Mesenchymal stem cell (in vitro differentiated cells and primary cell): Measurements from ENCODE around the gene TMEM117.

ENCODE experiments used
- DNase-seq: peaks from one replicate; pipeline ENCODE4 v3.0.0-alpha.2; 2013
- H2AFZ ChIP-seq: one replicate; pipeline ENCODE4 v1.6.1; 2013; ENCODE audit warnings: low read depth, mild to moderate bottlenecking, control low read depth, inconsistent platforms, low read length, moderate library complexity
- H2AK5ac ChIP-seq: 2 replicates; pipeline ENCODE4 v1.6.1; 2013; ENCODE audit warnings: low read length, moderate library complexity, mild to moderate bottlenecking, inconsistent platforms; ENCODE audit not compliant: severe bottlenecking
- H2BK120ac ChIP-seq: one replicate; pipeline ENCODE4 v1.6.1; 2013; ENCODE audit warnings: low read depth, mild to moderate bottlenecking, inconsistent platforms, low read length, moderate library complexity
- H2BK12ac ChIP-seq, 2 experiments: one replicate each; pipeline ENCODE4 v1.6.1; 2013; ENCODE audit warnings: inconsistent platforms in 2 of 2, low read length in 2 of 2, mild to moderate bottlenecking in 2 of 2, moderate library complexity in 2 of 2, control low read depth in 1 of 2
- H2BK15ac ChIP-seq: one replicate; pipeline ENCODE4 v1.6.1; 2013; ENCODE audit warnings: mild to moderate bottlenecking, low read depth, inconsistent platforms; ENCODE audit not compliant: poor library complexity, severe bottlenecking
- H2BK5ac ChIP-seq: 2 replicates; pipeline ENCODE4 v1.6.1; 2013; ENCODE audit warnings: low read depth, mild to moderate bottlenecking, low read length, control low read depth, inconsistent platforms; ENCODE audit not compliant: poor library complexity, severe bottlenecking
- H3K14ac ChIP-seq, 2 experiments: one replicate each; pipeline ENCODE4 v1.6.1; 2013; ENCODE audit warnings: inconsistent platforms in 2 of 2, low read length in 2 of 2, control low read depth in 1 of 2, mild to moderate bottlenecking in 1 of 2, moderate library complexity in 1 of 2
- H3K18ac ChIP-seq, 2 experiments: one replicate each; pipeline ENCODE4 v1.6.1; 2013; ENCODE audit warnings: inconsistent platforms in 2 of 2, low read length in 2 of 2, control low read depth in 1 of 2, low read depth in 1 of 2, mild to moderate bottlenecking in 1 of 2
- H3K23ac ChIP-seq, 2 experiments: one replicate each; pipeline ENCODE4 v1.6.1; 2013; ENCODE audit warnings: inconsistent platforms in 2 of 2, low read length in 2 of 2, mild to moderate bottlenecking in 2 of 2, moderate library complexity in 2 of 2, control low read depth in 1 of 2
- H3K27ac ChIP-seq: 2 replicates; pipeline ENCODE4 v1.5.1; 2013; ENCODE audit warnings: mild to moderate bottlenecking, moderate library complexity, low read length, control low read depth, inconsistent platforms; ENCODE audit not compliant: poor library complexity, severe bottlenecking
- H3K27me3 ChIP-seq, 2 experiments: 2 replicates each; pipeline versions ENCODE4 v1.6.1 to v1.7.0; 2013; ENCODE audit warnings: low read length in 2 of 2, mild to moderate bottlenecking in 2 of 2, moderate library complexity in 2 of 2, control low read depth in 1 of 2, inconsistent platforms in 1 of 2; ENCODE audit not compliant: control insufficient read depth in 1 of 2, insufficient read depth in 1 of 2
- H3K36me3 ChIP-seq, 2 experiments: 2 replicates each; pipeline versions ENCODE4 v1.6.1 to v1.7.0; 2013; ENCODE audit warnings: low read length in 2 of 2, control low read depth in 1 of 2, inconsistent platforms in 1 of 2, low read depth in 1 of 2, mild to moderate bottlenecking in 1 of 2; ENCODE audit not compliant: insufficient read depth in 2 of 2, control insufficient read depth in 1 of 2
- H3K4ac ChIP-seq, 2 experiments: one replicate each; pipeline ENCODE4 v1.6.1; 2013; ENCODE audit warnings: inconsistent platforms in 2 of 2, low read length in 2 of 2, mild to moderate bottlenecking in 2 of 2, moderate library complexity in 2 of 2, control low read depth in 1 of 2, low read depth in 1 of 2
- H3K4me1 ChIP-seq: 2 replicates; pipeline ENCODE4 v1.6.1; 2013; ENCODE audit warnings: low read depth, low read length, control low read depth; ENCODE audit not compliant: control insufficient read depth, insufficient read depth
- H3K4me2 ChIP-seq: 2 replicates; pipeline ENCODE4 v1.6.1; 2013; ENCODE audit warnings: low read length, mild to moderate bottlenecking, inconsistent platforms; ENCODE audit not compliant: poor library complexity, severe bottlenecking
- H3K4me3 ChIP-seq, 2 experiments: 2 replicates each; pipeline versions ENCODE4 v1.5.1 to v1.7.0; 2013; ENCODE audit warnings: low read length in 2 of 2, mild to moderate bottlenecking in 2 of 2, control low read depth in 1 of 2, low read depth in 1 of 2; ENCODE audit not compliant: insufficient read depth in 1 of 2
- H3K79me1 ChIP-seq: replicated peaks from 2 replicates; pipeline ENCODE4 v1.6.1; 2013; ENCODE audit warnings: mild to moderate bottlenecking, control low read depth, low read length, inconsistent platforms; ENCODE audit not compliant: poor library complexity, severe bottlenecking
- H3K9ac ChIP-seq: 2 replicates; pipeline ENCODE4 v1.7.0; 2013; ENCODE audit warnings: mild to moderate bottlenecking, low read length, moderate library complexity
- H3K9me3 ChIP-seq: 2 replicates; pipeline ENCODE4 v1.7.0; 2013; ENCODE audit warnings: mild to moderate bottlenecking, low read length; ENCODE audit not compliant: control insufficient read depth
- H4K8ac ChIP-seq: one replicate; pipeline ENCODE4 v1.6.1; 2013; ENCODE audit warnings: inconsistent platforms, mild to moderate bottlenecking, low read length, moderate library complexity
- H4K91ac ChIP-seq: one replicate; pipeline ENCODE4 v1.6.1; 2013; ENCODE audit warnings: mild to moderate bottlenecking, low read length, inconsistent platforms
- WGBS: methylation state at CpG from one replicate; pipeline ENCODE4 v1.1.7; 2013; ENCODE audit warnings: mixed read lengths; 5-methylcytosine and 5-hydroxymethylcytosine counted together

TMEM117 gene

DNA sequence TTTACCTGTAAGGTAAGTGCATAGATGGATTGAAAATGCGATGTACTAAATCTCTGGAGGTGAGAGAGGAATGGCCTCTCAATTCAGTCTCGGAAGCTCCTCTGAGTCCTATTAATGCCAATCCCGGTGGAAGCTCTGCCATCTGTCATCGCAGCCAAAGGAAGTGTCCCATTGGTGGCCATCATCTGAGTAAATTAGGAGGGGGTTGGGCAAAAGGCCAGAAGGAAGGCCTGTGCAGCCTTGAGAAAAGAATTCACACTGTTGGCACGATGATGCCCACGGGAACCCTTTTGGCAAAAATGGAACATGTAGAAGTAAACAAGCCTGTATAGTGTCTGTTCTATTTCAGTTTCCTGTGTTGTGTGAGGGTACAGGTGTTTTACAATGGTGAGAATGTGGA lies 545.5 kb downstream of the TMEM117 start:
- Histone ChIP-seq H3K36me3 (no peaks in the 10 kb centered on the region), H2BK5ac (no peak overlapping the region), H3K4ac (no peak overlapping the region), H2BK120ac (no peak overlapping the region), H3K23ac (no peak overlapping the region), H3K9me3 (no peaks in the 10 kb centered on the region), H3K79me1 (no peaks in the 10 kb centered on the region), H3K4me2 (no peak overlapping the region), H3K9ac (no peak overlapping the region), H4K8ac (no peak overlapping the region), H3K27ac (no peak overlapping the region), H3K18ac (no peak overlapping the region), H4K91ac (no peak overlapping the region), H3K14ac (no peak overlapping the region), H3K27me3 (no peaks in the 10 kb centered on the region), H2AK5ac (no peak overlapping the region), H2BK15ac (no peak overlapping the region), H3K4me3 (no peak overlapping the region), H2AFZ (no peak overlapping the region), H3K4me1 (no peaks in the 10 kb centered on the region), H2BK12ac (no peak overlapping the region)
- 93% methylated on average over 6 of the region's 6 CpGs for WGBS
- no peak for DNase-seq

- Histone ChIP-seq H4K8ac (no peak overlapping the region), H3K36me3 (no peaks in the 10 kb centered on the region), H2AK5ac (no peak overlapping the region), H3K27me3 (no peaks in the 10 kb centered on the region), H3K18ac (no peak overlapping the region), H3K9me3 (no peaks in the 10 kb centered on the region), H2BK12ac (no peak overlapping the region), H3K27ac (no peak overlapping the region), H3K4me3 (no peak overlapping the region), H2BK15ac (no peak overlapping the region), H3K4ac (no peak overlapping the region), H3K4me1 (no peaks in the 10 kb centered on the region), H3K14ac (no peak overlapping the region), H3K4me2 (no peak overlapping the region), H3K9ac (no peak overlapping the region), H2AFZ (no peak overlapping the region), H3K79me1 (no peaks in the 10 kb centered on the region), H2BK5ac (no peak overlapping the region), H3K23ac (no peak overlapping the region), H4K91ac (no peak overlapping the region), H2BK120ac (no peak overlapping the region)
- 49% methylated on average over 2 of the region's 3 CpGs for WGBS
- DNase-seq, result no peak
These were observed 548.3 kb downstream of the TMEM117 start for GRCh38 chr12:44384136-44384535.

- Histone ChIP-seq H2BK120ac (no peak overlapping the region), H2BK5ac (no peak overlapping the region), H3K79me1 (no peaks in the 10 kb centered on the region), H3K4ac (no peak overlapping the region), H3K18ac (no peak overlapping the region), H3K4me3 (no peak overlapping the region), H3K14ac (no peak overlapping the region), H3K4me2 (no peak overlapping the region), H3K27me3 (no peaks in the 10 kb centered on the region), H3K36me3 (no peaks in the 10 kb centered on the region), H2AFZ (no peak overlapping the region), H2BK12ac (no peak overlapping the region), H4K8ac (no peak overlapping the region), H3K9ac (no peak overlapping the region), H3K4me1 (no peaks in the 10 kb centered on the region), H3K9me3 (no peaks in the 10 kb centered on the region), H2BK15ac (no peak overlapping the region), H2AK5ac (no peak overlapping the region), H3K27ac (no peak overlapping the region), H4K91ac (no peak overlapping the region), H3K23ac (no peak overlapping the region)
- DNase-seq, result peak; percentile 30
- 55% methylated on average over 2 of the region's 4 CpGs for WGBS
These were observed 550.1 kb downstream of the TMEM117 start for GRCh38 chr12:44385964-44386363.

DNA sequence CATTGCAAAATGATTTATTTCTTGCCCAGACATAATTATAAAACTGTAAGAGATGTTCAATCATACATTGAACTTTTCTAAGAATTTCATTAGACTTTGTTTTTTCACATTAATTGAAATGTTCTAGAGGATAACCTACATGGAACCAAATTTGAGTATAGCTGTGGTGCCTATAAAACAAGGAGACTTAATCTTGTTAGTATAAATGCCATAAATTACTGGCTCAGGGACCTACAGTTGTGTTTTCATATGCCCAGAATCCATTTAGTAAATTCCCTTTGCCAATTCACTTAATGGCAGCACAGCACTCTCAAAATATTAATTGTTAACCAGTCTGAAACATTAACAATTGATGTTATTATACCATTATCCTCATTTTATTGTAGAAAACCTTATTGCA lies 551.7 kb downstream of the TMEM117 start:
- Histone ChIP-seq H2BK12ac (no peak overlapping the region), H4K91ac (no peak overlapping the region), H3K18ac (no peak overlapping the region), H3K9ac (no peak overlapping the region), H2BK15ac (no peak overlapping the region), H3K14ac (no peak overlapping the region), H2BK5ac (no peak overlapping the region), H3K23ac (no peak overlapping the region), H4K8ac (no peak overlapping the region), H2BK120ac (no peak overlapping the region), H3K36me3 (no peaks in the 10 kb centered on the region), H3K27ac (no peak overlapping the region), H3K9me3 (no peaks in the 10 kb centered on the region), H3K4me3 (no peak overlapping the region), H3K79me1 (no peaks in the 10 kb centered on the region), H3K27me3 (no peaks in the 10 kb centered on the region), H3K4me2 (no peak overlapping the region), H2AK5ac (no peak overlapping the region), H3K4ac (no peak overlapping the region), H2AFZ (no peak overlapping the region), H3K4me1 (no peaks in the 10 kb centered on the region)
- DNase-seq, result no peak
